Stimulated activated CD4-positive, alpha-beta T cell treated with anti-CD3 and anti-CD28 coated beads, Interleukin-4, amount 100 ng/mL, for 24 hours (primary cell): Measurements from ENCODE around the gene ASB9.
"Not testable (repeated sequence)": the region's sequence is repeated elsewhere in the genome, so short reads cannot be mapped to it uniquely, and the experiment has no call there.

Experiments
- DNase-seq: peaks from one replicate; pipeline ENCODE4 v3.0.0-alpha.2; 2020

Gene ASB9

DNA sequence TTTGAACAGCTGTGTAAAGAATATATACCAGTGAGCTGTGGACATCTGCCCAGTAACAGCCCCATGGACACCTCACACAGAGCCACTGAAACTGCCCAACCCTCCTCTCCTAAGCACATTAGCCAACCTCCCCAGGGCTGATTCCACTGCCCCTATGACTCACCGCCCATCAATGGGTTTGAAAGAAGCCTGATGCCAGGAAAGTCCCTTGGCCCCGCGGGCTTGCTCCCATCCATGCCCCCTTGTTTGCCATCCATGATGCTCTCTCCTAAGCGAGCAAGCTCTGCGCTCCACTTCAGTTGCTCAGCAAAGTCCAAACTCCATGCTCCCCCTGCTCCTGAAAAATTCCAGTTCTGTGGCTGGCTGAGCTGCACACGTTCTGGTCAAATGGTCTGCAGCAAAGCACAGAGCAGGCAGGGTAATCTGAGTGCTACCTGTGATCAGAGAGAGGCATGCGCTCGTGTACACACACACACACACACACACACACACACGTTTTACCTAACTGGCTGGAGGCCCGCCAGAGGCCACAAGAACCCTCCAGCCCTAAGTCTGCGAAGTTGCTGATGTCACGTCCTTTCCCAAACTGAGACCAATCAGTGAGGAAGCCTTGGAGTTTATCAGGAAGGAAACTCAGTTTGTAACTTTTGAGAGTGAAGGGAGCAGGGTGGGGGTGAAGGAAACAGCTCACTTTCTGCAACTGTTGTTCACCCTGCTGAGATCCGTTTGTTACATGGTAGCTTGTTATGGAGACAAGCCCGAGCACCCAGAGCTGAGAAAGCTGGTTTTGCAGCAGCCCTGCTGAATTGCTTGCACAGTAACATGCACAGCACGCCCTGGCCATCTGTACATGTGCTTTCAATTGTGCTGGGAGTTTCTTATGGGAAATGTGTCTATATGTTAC, at the start of gene ASB9:
ASB9 (minus strand) TSS at position 466 of the 904 bp plus-strand sequence; CDS start at position 257, 209 bp downstream.
- peak; percentile 5 for DNase-seq

GRCh38 chrX:15319075-15319474, 49.2 kb upstream of the ASB9 start:
- DNase-seq = no peak

DNA sequence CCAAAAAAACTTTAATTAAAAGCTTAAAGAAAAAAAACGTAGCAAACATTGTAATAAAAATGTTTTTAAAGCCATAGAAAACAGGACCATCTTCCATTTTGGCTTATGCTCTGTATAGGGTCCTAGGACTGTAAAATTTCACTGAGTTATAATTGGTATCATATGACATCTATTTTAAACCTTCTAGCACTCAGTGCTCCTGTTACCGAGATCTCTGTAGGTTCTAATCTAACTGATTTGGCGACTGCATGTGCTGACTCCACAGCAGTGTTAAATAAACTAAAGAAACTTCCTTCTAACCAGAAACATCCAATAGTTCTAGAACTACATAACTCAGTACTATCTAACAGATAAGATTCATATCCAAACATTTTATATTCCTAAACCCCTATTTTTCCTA, 45.6 kb upstream of the ASB9 start, which contains the start of gene ASB11:
ASB11 (minus strand) TSS at position 132 of the 400 bp plus-strand sequence; CDS start at position 97, 35 bp downstream.
- no peak for DNase-seq

- no peak for DNase-seq
Observed at GRCh38 chrX:15314472-15314871, 44.6 kb upstream of the ASB9 start.

- DNase-seq = no peak
Observed at GRCh38 chrX:15311119-15311518, 41.2 kb upstream of the ASB9 start.

GRCh38 chrX:15310117-15310516, 40.2 kb upstream of the ASB9 start:
- no peak for DNase-seq

DNA sequence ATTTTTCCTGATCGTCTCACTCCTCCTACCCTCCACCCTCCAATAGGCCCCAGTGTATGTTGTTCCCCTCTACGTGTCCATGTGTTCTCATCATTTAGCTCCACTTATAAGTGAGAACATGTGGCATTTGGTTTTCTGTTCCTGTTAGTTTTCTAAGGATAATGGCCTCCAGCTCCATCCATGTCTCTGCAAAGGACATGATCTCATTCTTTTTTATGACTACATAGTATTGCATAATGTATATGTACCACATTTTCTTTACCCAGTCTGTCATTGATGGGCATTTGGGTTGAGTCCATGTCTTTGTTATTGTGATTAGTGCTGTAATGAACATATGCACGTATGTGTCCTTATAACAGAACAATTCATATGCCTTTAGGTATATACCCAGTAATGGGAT, 36.0 kb upstream of the ASB9 start:
- not testable (repeated sequence) for DNase-seq

GRCh38 chrX:15301924-15302323, 32.0 kb upstream of the ASB9 start:
- peak; percentile 3 for DNase-seq

GRCh38 chrX:15299941-15300851, 30.3 kb upstream of the ASB9 start:
- no peak for DNase-seq

GRCh38 chrX:15298780-15299179, 28.9 kb upstream of the ASB9 start:
- no peak for DNase-seq

DNA sequence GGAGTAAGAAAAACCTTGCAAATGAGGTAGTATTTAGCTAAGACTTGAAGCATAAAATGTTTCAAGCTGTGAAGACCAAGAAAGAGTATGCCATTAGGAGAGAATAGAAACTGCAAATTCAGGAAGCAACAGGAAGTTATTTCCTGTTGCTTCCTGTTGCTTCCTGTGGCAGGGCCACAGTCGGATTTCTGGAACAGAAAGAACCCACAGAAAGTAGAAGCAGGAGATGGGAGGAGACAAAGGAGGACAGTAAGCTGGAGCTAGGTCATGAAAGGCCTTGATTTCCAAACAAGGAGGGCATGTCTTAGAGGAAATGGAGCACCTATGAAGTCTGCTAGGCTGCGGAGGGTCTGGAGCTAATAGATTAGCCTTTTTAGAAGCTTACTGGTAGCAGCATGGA, 28.3 kb upstream of the ASB9 start:
- no peak for DNase-seq

- no peak for DNase-seq
Observed at GRCh38 chrX:15293451-15293850, 23.6 kb upstream of the ASB9 start.

DNA sequence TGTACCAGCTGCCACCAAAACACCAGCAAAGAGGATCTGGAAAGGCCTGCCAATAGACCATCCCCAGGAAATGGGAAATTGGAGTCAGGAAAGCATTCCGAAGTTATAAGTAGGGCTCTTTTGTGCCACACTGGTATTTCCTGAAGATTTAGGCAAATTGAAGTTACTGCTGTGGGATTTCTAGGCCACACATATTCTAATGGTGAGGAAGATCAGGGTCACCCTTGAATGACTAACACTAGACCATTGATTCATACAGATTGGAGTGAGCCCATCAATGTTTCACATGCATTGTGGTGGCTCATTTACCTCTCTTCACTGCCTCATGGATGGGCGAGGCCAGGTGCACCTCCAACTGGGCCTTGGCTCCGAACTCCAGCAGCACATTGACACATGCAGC, 23.0 kb upstream of the ASB9 start:
- DNase-seq = no peak

GRCh38 chrX:15277604-15278003, 7.7 kb upstream of the ASB9 start:
- no peak for DNase-seq

DNA sequence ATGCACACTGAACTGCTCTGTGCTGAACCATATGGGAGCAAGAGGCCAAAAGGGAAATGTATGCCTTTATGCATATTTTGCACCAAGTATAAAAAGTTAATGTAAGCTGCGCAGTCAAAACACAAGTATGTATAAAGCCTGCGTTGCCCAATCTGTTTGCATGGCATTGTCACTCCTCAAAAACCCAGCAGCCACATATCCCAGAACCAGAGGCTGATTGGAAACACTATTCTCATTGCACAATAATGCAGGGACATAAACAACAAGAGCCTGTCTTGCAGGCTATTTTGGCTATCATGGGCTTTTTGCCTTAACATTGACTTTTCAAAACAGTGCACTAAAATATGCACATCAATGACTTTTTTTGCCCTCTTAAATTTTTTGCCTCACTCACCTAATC, 5.1 kb upstream of the ASB9 start:
- DNase-seq = no peak

DNA sequence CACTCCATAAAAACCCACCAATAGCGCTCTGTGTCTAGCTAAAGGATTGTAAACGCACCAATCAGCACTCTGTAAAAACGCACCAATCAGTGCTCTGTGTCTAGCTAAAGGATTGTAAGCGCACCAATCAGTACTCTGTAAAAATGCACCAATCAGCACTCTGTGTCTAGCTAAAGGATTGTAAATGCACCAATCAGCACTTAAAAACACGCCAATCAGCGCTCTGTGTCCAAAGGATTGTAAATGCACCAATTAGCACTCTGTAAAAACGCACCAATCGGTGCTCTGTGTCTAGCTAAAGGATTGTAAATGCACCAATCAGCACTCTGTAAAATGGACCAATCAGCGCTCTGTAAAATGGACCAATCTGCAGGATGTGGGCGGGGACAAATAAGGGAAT, 3.4 kb upstream of the ASB9 start:
- DNase-seq = not testable (repeated sequence)

DNA sequence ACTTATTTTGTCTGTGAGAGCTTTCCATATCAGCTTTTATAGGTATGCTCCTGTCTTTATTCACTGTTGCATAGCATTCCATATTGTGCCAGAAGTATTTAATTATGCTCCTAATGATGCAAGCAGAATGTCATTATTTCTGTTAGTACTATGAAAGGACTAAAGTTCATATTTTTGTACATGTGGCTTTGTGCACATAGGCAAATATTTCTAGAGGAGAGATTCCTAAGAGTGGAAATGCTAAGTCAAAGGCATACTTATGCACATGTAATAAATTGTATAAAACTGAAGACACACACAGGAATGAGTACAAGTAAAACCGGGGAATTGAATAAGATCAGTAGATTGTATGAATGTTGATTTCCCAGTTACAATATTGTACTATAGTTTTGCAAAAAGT, 1.9 kb upstream of the ASB9 start:
- no peak for DNase-seq

- no peak for DNase-seq
Observed at GRCh38 chrX:15269120-15269519, 763 bp downstream of the ASB9 start.

DNA sequence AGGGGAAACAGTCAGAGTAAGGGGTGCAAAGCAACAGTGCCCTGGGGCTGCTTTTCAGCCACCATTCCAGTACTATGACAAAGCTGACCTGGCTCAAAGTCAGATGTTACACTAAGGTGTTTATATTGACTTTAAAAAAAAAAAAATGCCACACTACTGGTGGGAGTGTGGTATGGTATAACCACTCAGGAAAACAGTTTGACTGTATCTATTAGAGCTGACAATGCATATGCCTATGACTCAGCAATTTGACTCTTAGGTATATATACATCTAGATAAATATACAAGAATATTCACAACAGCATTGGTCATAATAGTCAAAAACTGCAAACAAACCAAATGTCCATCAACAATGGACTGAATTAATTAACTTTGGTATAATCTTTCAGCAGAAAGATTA, 15.0 kb downstream of the ASB9 start:
- DNase-seq = no peak

GRCh38 chrX:15245896-15246295, 24.0 kb downstream of the ASB9 start:
- no peak for DNase-seq

DNA sequence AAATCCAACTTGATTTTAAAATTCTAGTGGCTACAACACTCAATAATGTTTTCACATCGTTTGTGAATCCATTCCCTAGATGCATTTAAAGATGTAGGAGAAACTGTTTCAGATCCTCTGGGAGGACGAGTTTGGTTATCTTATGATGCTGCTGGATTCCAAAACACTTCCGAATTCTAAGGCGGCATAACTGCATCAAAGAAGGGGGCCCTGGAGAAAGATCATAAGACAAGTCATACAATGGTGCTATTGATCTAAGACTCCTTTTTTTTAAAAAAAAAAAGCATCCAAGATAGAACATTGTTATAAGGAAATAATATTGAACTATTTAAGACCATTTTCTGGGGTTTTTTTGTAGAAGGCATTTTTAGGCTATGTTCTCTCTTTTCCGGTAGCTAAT, 25.5 kb downstream of the ASB9 start:
- no peak for DNase-seq

- DNase-seq = peak; percentile 50
Observed at GRCh38 chrX:15242899-15243555, 26.9 kb downstream of the ASB9 start.

DNA sequence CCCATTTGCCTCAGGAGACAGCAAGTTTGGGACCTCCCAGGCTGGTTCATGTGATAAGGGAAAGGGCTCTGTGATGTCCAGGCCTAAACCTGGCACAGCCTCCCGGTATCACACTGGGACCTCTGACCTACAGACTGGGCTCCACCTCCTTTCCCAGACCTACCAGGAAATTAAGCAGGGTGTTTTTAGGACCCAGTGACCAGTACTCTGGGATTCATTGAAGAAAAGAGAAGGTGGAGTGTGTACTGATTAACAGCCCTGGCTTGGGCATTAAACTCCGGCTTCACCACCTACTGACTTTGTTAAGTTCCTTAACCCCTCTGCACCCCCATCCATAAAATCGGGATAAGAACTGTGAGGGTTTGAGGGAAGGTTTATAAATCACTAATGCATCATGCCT, 28.6 kb downstream of the ASB9 start:
- no peak for DNase-seq
